B cell (primary cell): ENCODE measurements around the gene SYNE4. TPM values are rescaled to one million over a fixed set of nuclear protein-coding genes. Genes with fewer than 3 reads are reported as not detected.

ENCODE experiments used
- ATAC-seq: fragments of 200-7000 bp; cut with Tn5 transposase; one replicate; pipeline ENCODE4 v1.10.0; 2021; ENCODE audit warnings: low read depth, mild to moderate bottlenecking, moderate number of reproducible peaks, moderate library complexity
- CTCF ChIA-PET: fragments of 350-600 bp; sonication (Branson Sonifier 250); formaldehyde crosslinking; loops from one replicate; lab custom pipeline; 2021; ENCODE audit warnings: antibody characterized with exemption, inconsistent platforms; lab: Charles Lee
- POLR2A ChIA-PET: fragments of 350-600 bp; sonication (Branson Sonifier 250); formaldehyde crosslinking; loops from one replicate; lab custom pipeline; 2021; ENCODE audit warnings: antibody characterized with exemption; lab: Charles Lee
- DNase-seq: peaks from one replicate; pipeline ENCODE4 v3.0.0; 2013
- H2AFZ ChIP-seq: 2 replicates; pipeline ENCODE4 v1.6.1; 2012; ENCODE audit warnings: mild to moderate bottlenecking, low read depth, low read length; ENCODE audit not compliant: insufficient read depth, poor library complexity, severe bottlenecking
- H3K27ac ChIP-seq, 2 donors: 1 replicate in 1 of 2; 2 replicates in 1 of 2; pipeline ENCODE4 v1.5.1; 2012 to 2013; ENCODE audit warnings: low read length in 2 of 2, mild to moderate bottlenecking in 2 of 2, moderate library complexity in 1 of 2
- H3K27me3 ChIP-seq, 4 experiments: fragments of 200-600 bp in 1 of 4; sonication (generic) in 1 of 4; replicated peaks in 1 of 4; 1 replicate in 2 of 4; 2 replicates in 2 of 4; pipeline versions ENCODE4 v1.6.1 to v1.7.0; 2013 to 2016; ENCODE audit warnings: low read length in 3 of 4, mild to moderate bottlenecking in 2 of 4, mixed read lengths in 1 of 4, moderate library complexity in 1 of 4; ENCODE audit not compliant: insufficient read depth in 4 of 4, control insufficient read depth in 3 of 4; ENCODE audit errors: control extremely low read depth in 1 of 4
- H3K36me3 ChIP-seq, 2 experiments: replicated peaks in 1 of 2; 1 replicate in 1 of 2; 2 replicates in 1 of 2; pipeline versions ENCODE4 v1.6.1 to v1.7.1; 2013; ENCODE audit warnings: low read length in 1 of 2; ENCODE audit not compliant: insufficient read depth in 2 of 2, control insufficient read depth in 1 of 2; ENCODE audit errors: control extremely low read depth in 1 of 2, extremely low read depth in 1 of 2
- H3K4me1 ChIP-seq, 2 donors: fragments of 200-600 bp in 1 of 2; sonication (generic) in 1 of 2; 1 replicate in 1 of 2; 2 replicates in 1 of 2; pipeline versions ENCODE4 v1.5.1 to v1.6.1; 2013 to 2017; ENCODE audit warnings: low read length in 2 of 2; ENCODE audit not compliant: control insufficient read depth in 2 of 2, insufficient read depth in 2 of 2
- H3K4me2 ChIP-seq: replicated peaks from 2 replicates; pipeline ENCODE3; 2012; ENCODE audit warnings: mild to moderate bottlenecking, low read depth, low read length; ENCODE audit not compliant: poor library complexity, severe bottlenecking
- H3K4me3 ChIP-seq, 5 experiments: fragments of 200-600 bp in 1 of 5; sonication (generic) in 1 of 5; 1 replicate in 3 of 5; 2 replicates in 2 of 5; pipeline versions ENCODE4 v1.5.1 to v1.7.0; 2011 to 2016; ENCODE audit warnings: low read length in 4 of 5, mild to moderate bottlenecking in 4 of 5, low read depth in 2 of 5, control low read depth in 1 of 5, moderate library complexity in 1 of 5; ENCODE audit not compliant: insufficient read depth in 1 of 5; ENCODE audit errors: control extremely low read depth in 1 of 5, extremely low read depth in 1 of 5
- H3K79me2 ChIP-seq: fragments of 200-600 bp; sonication (generic); one replicate; pipeline ENCODE4 v1.6.0; 2016; ENCODE audit warnings: low read length; ENCODE audit not compliant: control insufficient read depth, insufficient read depth
- H3K9ac ChIP-seq: fragments of 200-600 bp; sonication (generic); 2 replicates; pipeline ENCODE4 v1.6.1; 2017; ENCODE audit warnings: mild to moderate bottlenecking, low read length, moderate library complexity
- H3K9me3 ChIP-seq, 3 donors: one replicate each; pipeline versions ENCODE4 v1.6.1 to v1.7.1; 2013; ENCODE audit warnings: low read length in 2 of 3; ENCODE audit not compliant: control insufficient read depth in 2 of 3, insufficient read depth in 1 of 3; ENCODE audit errors: control extremely low read depth in 1 of 3
- H4K20me1 ChIP-seq: 2 replicates; pipeline ENCODE4 v1.6.0; 2012; ENCODE audit warnings: mild to moderate bottlenecking, low read length; ENCODE audit not compliant: insufficient read depth, control insufficient read depth, poor library complexity, severe bottlenecking
- H3K27ac Mint-ChIP-seq: one replicate; pipeline ENCODE4 v1.8.0; 2021; ENCODE audit warnings: mixed read lengths
- H3K27me3 Mint-ChIP-seq: one replicate; pipeline ENCODE4 v1.8.0; 2021; ENCODE audit warnings: mixed read lengths
- H3K4me1 Mint-ChIP-seq: one replicate; pipeline ENCODE4 v1.8.0; 2021; ENCODE audit warnings: mixed read lengths
- H3K4me3 Mint-ChIP-seq: one replicate; pipeline ENCODE4 v1.8.0; 2021; ENCODE audit warnings: mixed read lengths
- H3K9me3 Mint-ChIP-seq: one replicate; pipeline ENCODE4 v1.8.0; 2022; ENCODE audit warnings: mixed read lengths; ENCODE audit not compliant: insufficient read depth
- EZH2 ChIP-seq: IDR thresholded peaks from 2 replicates; pipeline ENCODE4 v1.6.1; 2012; ENCODE audit warnings: borderline replicate concordance, low read depth, mild to moderate bottlenecking, moderate library complexity, low read length; ENCODE audit not compliant: insufficient read depth, poor library complexity, severe bottlenecking
- WGBS: methylation state at CpG from one replicate; pipeline ENCODE4 v1.1.5; 2013; ENCODE audit warnings: missing lambda C conversion rate; ENCODE audit not compliant: insufficient coverage; 5-methylcytosine and 5-hydroxymethylcytosine counted together
- intact Hi-C: fragments of 100-400 bp; cut with micrococcal nuclease; formaldehyde crosslinking; loops from one replicate; pipeline ENCODE4 v1.10.0; 2022
- polyA plus RNA-seq: library from polyadenylated mRNA; depleted of rRNA; stranded (reverse); fragments of >200 nt; gene quantifications from 2 replicates; pipeline ENCODE4 v1.2.3, GENCODE V29; 2012
- total RNA-seq, 2 donors: library from RNA; stranded (reverse); fragments of 120-200 nt in 1 of 2; gene quantifications; 1 replicate in 1 of 2; 2 replicates in 1 of 2; pipeline versions ENCODE4 v1.2.3 to v1.2.4, GENCODE V29; 2013 to 2022
- TF ChIP-seq, protein P1 (sequence below): fragments of 200-600 bp; IDR thresholded peaks from one replicate; pipeline ENCODE4 v1.8.0; 2022; ENCODE audit warnings: antibody characterized with exemption, mild to moderate bottlenecking

The SYNE4 gene
- total and polyA plus RNA-seq, 2 donors (not counting 1 experiment from before 2014, with no cell fraction given) = 2.3 to 2.4 TPM

DNA sequence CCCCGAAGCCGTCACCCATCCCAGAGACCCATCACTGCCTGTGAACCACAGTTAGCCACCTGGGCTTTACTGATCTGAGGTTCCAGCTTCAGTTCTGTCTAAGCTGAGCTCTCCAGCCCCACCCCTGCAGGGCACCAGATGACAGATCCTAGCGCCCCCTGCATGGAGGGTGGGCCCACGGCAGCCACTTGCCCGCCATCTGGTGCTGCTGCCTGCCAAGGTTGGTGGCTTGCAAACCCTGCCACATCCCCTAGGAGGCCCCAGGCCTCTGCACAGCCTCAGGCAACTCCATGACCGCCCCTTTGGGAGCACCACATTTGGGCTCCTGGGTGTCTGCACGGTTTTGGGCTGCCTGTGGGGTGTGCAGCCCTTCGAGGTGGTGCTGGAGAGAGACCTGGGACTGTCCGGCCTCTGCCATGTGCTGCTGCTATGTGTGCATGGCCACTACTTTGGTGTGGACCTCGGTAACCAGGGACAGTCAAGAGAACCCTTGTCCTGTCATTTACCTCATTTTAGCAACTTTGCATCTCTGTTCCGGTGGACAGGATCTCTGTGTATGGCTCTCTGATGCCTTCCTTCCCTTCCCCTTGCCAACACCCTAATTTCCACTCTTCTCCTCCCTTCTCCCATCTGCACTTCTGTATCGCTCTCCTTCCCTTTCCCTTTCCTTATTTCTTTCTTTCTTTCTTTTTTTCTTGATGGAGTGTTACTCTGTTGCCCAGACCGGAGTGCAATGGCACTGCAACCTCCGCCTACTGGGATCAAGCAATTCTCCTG is 31.0 kb downstream of the SYNE4 start:
- ChIA-PET POLR2A (no interaction called here), CTCF (no interaction called here)
- H3K27me3 ChIP-seq = peaks cover 0 to 12% (median 0%) of the 10 kb centered on the region in 4 experiments
- H3K79me2 ChIP-seq = no peaks in the 10 kb centered on the region
- WGBS = 46% methylated on average over 12 of the region's 14 CpGs
- no peak overlapping the region for H3K4me2 ChIP-seq
- peak; percentile 28 for ATAC-seq
- H3K27ac ChIP-seq = no peak overlapping the region
- H3K4me1 Mint-ChIP-seq = no peaks in the 10 kb centered on the region
- TF ChIP-seq EZH2 = no peak
- TF ChIP-seq, protein P1, sequence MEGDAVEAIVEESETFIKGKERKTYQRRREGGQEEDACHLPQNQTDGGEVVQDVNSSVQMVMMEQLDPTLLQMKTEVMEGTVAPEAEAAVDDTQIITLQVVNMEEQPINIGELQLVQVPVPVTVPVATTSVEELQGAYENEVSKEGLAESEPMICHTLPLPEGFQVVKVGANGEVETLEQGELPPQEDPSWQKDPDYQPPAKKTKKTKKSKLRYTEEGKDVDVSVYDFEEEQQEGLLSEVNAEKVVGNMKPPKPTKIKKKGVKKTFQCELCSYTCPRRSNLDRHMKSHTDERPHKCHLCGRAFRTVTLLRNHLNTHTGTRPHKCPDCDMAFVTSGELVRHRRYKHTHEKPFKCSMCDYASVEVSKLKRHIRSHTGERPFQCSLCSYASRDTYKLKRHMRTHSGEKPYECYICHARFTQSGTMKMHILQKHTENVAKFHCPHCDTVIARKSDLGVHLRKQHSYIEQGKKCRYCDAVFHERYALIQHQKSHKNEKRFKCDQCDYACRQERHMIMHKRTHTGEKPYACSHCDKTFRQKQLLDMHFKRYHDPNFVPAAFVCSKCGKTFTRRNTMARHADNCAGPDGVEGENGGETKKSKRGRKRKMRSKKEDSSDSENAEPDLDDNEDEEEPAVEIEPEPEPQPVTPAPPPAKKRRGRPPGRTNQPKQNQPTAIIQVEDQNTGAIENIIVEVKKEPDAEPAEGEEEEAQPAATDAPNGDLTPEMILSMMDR = peak; percentile 30
- H3K36me3 ChIP-seq = no peaks in the 10 kb centered on the region
- H3K4me3 ChIP-seq = no peak overlapping the region
- no peaks in the 10 kb centered on the region for H3K9me3 ChIP-seq
- H2AFZ ChIP-seq = no peak overlapping the region
- H3K9me3 Mint-ChIP-seq = no peaks in the 10 kb centered on the region
- no peak overlapping the region for H3K27ac Mint-ChIP-seq
- H3K4me3 Mint-ChIP-seq = no peak overlapping the region
- intact Hi-C loops = no loop called here
- peaks cover 39% of the 10 kb centered on the region for H3K27me3 Mint-ChIP-seq
- no peaks in the 10 kb centered on the region for H3K4me1 ChIP-seq
- DNase-seq = no peak
- no peak overlapping the region for H3K9ac ChIP-seq
- no peaks in the 10 kb centered on the region for H4K20me1 ChIP-seq

DNA sequence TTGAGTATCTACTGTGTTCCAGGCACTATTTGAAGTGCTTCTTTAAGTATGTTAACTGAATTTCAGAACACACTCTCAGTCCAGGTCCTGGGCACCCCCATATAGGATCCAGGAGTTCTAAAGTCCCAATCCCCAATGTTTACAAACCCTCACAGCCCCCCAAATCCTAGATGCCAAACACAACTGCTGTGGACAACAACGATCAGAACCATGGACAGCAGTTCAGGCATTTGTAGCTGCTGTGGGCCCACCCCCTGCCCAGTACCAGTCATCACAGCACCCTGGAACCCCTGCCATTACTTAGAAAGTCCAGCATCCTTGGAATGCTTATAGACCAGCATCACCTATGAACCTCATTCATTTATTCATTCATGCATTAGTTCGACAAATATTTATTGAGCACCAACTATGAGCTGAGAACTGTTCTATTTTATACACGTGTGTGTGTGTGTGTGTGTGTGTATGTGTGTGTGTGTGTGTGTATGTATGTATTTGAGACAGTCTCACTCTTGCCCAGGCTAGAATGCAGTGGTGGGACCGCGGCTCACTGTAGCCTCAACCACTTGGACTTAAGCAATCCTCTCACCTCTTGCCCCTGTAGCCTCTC is 32.9 kb downstream of the SYNE4 start:
- ATAC-seq (no peak), DNase-seq (no peak)
- H3K27ac ChIP-seq = no peak overlapping the region
- H3K9ac ChIP-seq = no peak overlapping the region
- no peaks in the 10 kb centered on the region for H3K4me1 ChIP-seq
- intact Hi-C loops = no loop called here
- no peaks in the 10 kb centered on the region for H3K79me2 ChIP-seq
- H3K4me3 Mint-ChIP-seq = no peak overlapping the region
- no peak overlapping the region for H3K4me2 ChIP-seq
- H3K27ac Mint-ChIP-seq = no peak overlapping the region
- H3K4me1 Mint-ChIP-seq = no peaks in the 10 kb centered on the region
- ChIA-PET POLR2A (no interaction called here), CTCF (no interaction called here)
- H3K9me3 ChIP-seq = no peaks in the 10 kb centered on the region
- peaks cover 0 to 12% (median 0%) of the 10 kb centered on the region in 4 experiments for H3K27me3 ChIP-seq
- 13% methylated on average over 1 of the region's 5 CpGs for WGBS
- peaks cover 32% of the 10 kb centered on the region for H3K27me3 Mint-ChIP-seq
- no peaks in the 10 kb centered on the region for H3K9me3 Mint-ChIP-seq
- no peak for TF ChIP-seq EZH2
- TF ChIP-seq, protein P1 = no peak
- no peak overlapping the region for H3K4me3 ChIP-seq
- H3K36me3 ChIP-seq = no peaks in the 10 kb centered on the region
- no peaks in the 10 kb centered on the region for H4K20me1 ChIP-seq
- no peak overlapping the region for H2AFZ ChIP-seq
